CD4-positive, alpha-beta T cell treated with Interleukin-17A for 1 hour (primary cell): ENCODE data around the gene SLBP.

Experiments used
- DNase-seq: peaks from one replicate; pipeline ENCODE4 v3.0.0-alpha.2; 2020

The SLBP gene

GRCh38 chr4:1670279-1670678, 41.8 kb downstream of the SLBP start:
- DNase-seq, result no peak

- no peak for DNase-seq
These were observed 42.3 kb downstream of the SLBP start for GRCh38 chr4:1669850-1670249.

- DNase-seq, result no peak
These were observed 42.8 kb downstream of the SLBP start for GRCh38 chr4:1669270-1669669.

- no peak for DNase-seq
These were observed 43.7 kb downstream of the SLBP start for GRCh38 chr4:1668488-1668840.

- DNase-seq, result no peak
These were observed 44.8 kb downstream of the SLBP start for GRCh38 chr4:1667273-1667672.

GRCh38 chr4:1666391-1666790, 45.7 kb downstream of the SLBP start:
- DNase-seq, result no peak

- no peak for DNase-seq
These were observed 48.0 kb downstream of the SLBP start for GRCh38 chr4:1664141-1664540.

GRCh38 chr4:1663549-1663948, 48.6 kb downstream of the SLBP start:
- DNase-seq, result no peak

GRCh38 chr4:1661695-1662094, 50.4 kb downstream of the SLBP start:
- DNase-seq, result no peak

- no peak for DNase-seq
These were observed 51.0 kb downstream of the SLBP start for GRCh38 chr4:1660948-1661677.

- DNase-seq, result no peak
These were observed 52.7 kb downstream of the SLBP start for GRCh38 chr4:1659104-1660043.

- DNase-seq, result no peak
These were observed 53.5 kb downstream of the SLBP start for GRCh38 chr4:1658581-1658980.

- DNase-seq, result no peak
These were observed 54.0 kb downstream of the SLBP start for GRCh38 chr4:1658146-1658545.

GRCh38 chr4:1656986-1657385, 55.1 kb downstream of the SLBP start:
- DNase-seq, result no peak

- no peak for DNase-seq
These were observed 56.0 kb downstream of the SLBP start for GRCh38 chr4:1656132-1656531.

- DNase-seq, result no peak
These were observed 56.4 kb downstream of the SLBP start for GRCh38 chr4:1655676-1656075.

- no peak for DNase-seq
These were observed 57.0 kb downstream of the SLBP start for GRCh38 chr4:1655081-1655480.

GRCh38 chr4:1654216-1654955, 57.7 kb downstream of the SLBP start:
- no peak for DNase-seq

- DNase-seq, result no peak
These were observed 58.3 kb downstream of the SLBP start for GRCh38 chr4:1653776-1654175.

- DNase-seq, result no peak
These were observed 60.0 kb downstream of the SLBP start for GRCh38 chr4:1652088-1652487.

- DNase-seq, result no peak
These were observed 60.5 kb downstream of the SLBP start for GRCh38 chr4:1651609-1652008.

- no peak for DNase-seq
These were observed 63.2 kb downstream of the SLBP start for GRCh38 chr4:1648962-1649361.

- DNase-seq, result no peak
These were observed 64.7 kb downstream of the SLBP start for GRCh38 chr4:1647432-1647831.

- no peak for DNase-seq
These were observed 65.4 kb downstream of the SLBP start for GRCh38 chr4:1646690-1647089.
